ENCODE data around the gene SH2D3A. TPM values are rescaled to one million over a fixed set of nuclear protein-coding genes. Genes with fewer than 3 reads are reported as not detected.

SH2D3A gene
- total and polyA plus RNA-seq, 2 of the 8 experiments (the other 6 are each of a cell fraction or from before 2014, with no cell fraction given) = 14.5 to 22.1 TPM

DNA sequence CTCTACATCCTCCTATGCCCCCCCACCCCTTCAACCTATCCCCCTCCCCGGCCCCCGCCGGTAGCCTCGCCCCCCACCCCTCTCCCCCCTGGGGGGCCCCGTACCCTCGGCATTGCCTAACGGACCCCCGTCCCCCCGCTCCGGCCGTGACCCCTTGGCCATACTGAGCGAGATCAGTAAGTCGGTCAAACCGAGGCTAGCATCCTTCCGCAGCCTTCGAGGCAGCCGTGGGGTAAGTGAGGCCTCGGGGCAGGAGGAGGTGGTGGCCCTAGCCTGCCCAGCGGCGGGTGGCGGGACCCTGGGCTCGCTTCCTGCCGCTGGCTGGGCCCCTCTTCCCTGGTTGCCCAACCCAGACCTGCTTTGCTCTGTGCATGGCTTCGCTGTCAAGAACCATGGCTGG is 21.3 kb downstream of the SH2D3A start:
- Histone ChIP-seq H3K4ac (replicated peaks; ENCODE audit: insufficient read length, low read depth, low read length) (no peak overlapping the region), H4K91ac (replicated peaks; ENCODE audit: insufficient read length, low read length) (no peak overlapping the region), H3K4me2 (ENCODE audit: insufficient read depth in 1 of 2, low read depth in 2 of 2, low read length in 2 of 2) (no peak overlapping the region), H3K9me3 (ENCODE audit: insufficient read depth in 2 of 2, low read depth in 1 of 2, low read length in 1 of 2) (no peaks in the 10 kb centered on the region), H2AFZ (ENCODE audit: low read length) (no peak overlapping the region), H2BK5ac (ENCODE audit: low read depth, low read length) (no peak overlapping the region), H3K79me1 (ENCODE audit: low read depth, low read length) (peaks cover 2% of the 10 kb centered on the region), H3K9ac (replicated peaks in 1 of 4; ENCODE audit: extremely low read depth in 1 of 4, low read depth in 3 of 4, low read length in 3 of 4) (no peak overlapping the region), H3K56ac (replicated peaks; ENCODE audit: insufficient read length, low read depth, low read length) (no peak overlapping the region), H3K23ac (ENCODE audit: insufficient read length) (no peak overlapping the region), H2BK20ac (ENCODE audit: low read length) (no peak overlapping the region), H3K4me3 (ENCODE audit: extremely low read depth in 1 of 4, insufficient read depth in 2 of 4, low read depth in 3 of 4, low read length in 4 of 4) (no peak overlapping the region), H4K8ac (ENCODE audit: extremely low read depth, insufficient read depth, low read length) (no peak overlapping the region), H2AK5ac (ENCODE audit: low read depth, low read length) (no peak overlapping the region), H4K5ac (ENCODE audit: insufficient read length, low read depth, low read length) (no peak overlapping the region), H3K14ac (ENCODE audit: insufficient read length) (no peak overlapping the region), H4K20me1 (replicated peaks in 1 of 2; ENCODE audit: control insufficient read depth in 1 of 2, insufficient read depth in 2 of 2, low read length in 2 of 2) (peaks cover 0 to 6% of the 10 kb centered on the region in 2 experiments), H3K27ac (ENCODE audit: low read depth, low read length) (no peak overlapping the region), H2BK120ac (replicated peaks; ENCODE audit: low read depth, low read length) (no peak overlapping the region), H3K27me3 (replicated peaks in 1 of 4; ENCODE audit: control insufficient read depth in 3 of 4, extremely low read depth in 1 of 4, insufficient read depth in 3 of 4, low read length in 3 of 4) (no peaks in the 10 kb centered on the region), H2BK12ac (ENCODE audit: low read depth, low read length) (no peak overlapping the region), H3K23me2 (ENCODE audit: low read depth, low read length) (peaks cover under 1% of the 10 kb centered on the region; the same call in 1 of the 2 replicates), H2BK15ac (ENCODE audit: low read length) (no peak overlapping the region), H3K4me1 (replicated peaks in 1 of 4; ENCODE audit: control insufficient read depth in 3 of 4, insufficient read depth in 4 of 4, low read length in 3 of 4) (peaks cover 0 to 16% (median 11%) of the 10 kb centered on the region in 4 experiments; a peak in 5 of 7 replicates), H3K18ac (ENCODE audit: extremely low read depth, low read length) (no peak overlapping the region), H3K79me2 (ENCODE audit: control insufficient read depth in 1 of 2, insufficient read depth in 2 of 2, low read length in 2 of 2) (peaks cover 0 to 11% of the 10 kb centered on the region in 2 experiments; a peak in 1 of 4 replicates), H3K36me3 (ENCODE audit: control insufficient read depth in 2 of 4, insufficient read depth in 4 of 4, low read length in 3 of 4) (peaks cover 31 to 85% (median 52%) of the 10 kb centered on the region in 4 experiments)
- ChIA-PET POLR2A (ENCODE audit: partially characterized antibody) (interaction anchor here (1.4 kb wide), 1 partner anchor 18 kb away, joined by 4 read pairs; no protein-coding TSS in a partner anchor), CTCF (ENCODE audit: partially characterized antibody) (no interaction called here)
- 92% methylated on average over 4 of the region's 24 CpGs; no CpG with 5 or more reads in 1 of the 2 experiments for WGBS, 2 experiments (ENCODE audit: extremely low coverage in 1 of 2, insufficient coverage in 1 of 2, insufficient read length in 1 of 2, insufficient replicate concordance in 2 of 2, low coverage in 1 of 2, low lambda C conversion rate in 2 of 2, missing lambda C conversion rate in 1 of 2)
- no peak for FAIRE-seq
- no peak for TF ChIP-seq CBX5 (IDR thresholded peaks at IDR 0.05; ENCODE audit: low read depth, low read length)
- no peak for TF ChIP-seq GTF2F1 (IDR thresholded peaks at IDR 0.05; ENCODE audit: borderline replicate concordance, low read depth, low read length)
- no peak for TF ChIP-seq JUN (IDR thresholded peaks at IDR 0.05; ENCODE audit: low read depth, low read length)
- TF ChIP-seq BCL11A (IDR thresholded peaks at IDR 0.05; ENCODE audit: low read depth in 2 of 2, low read length in 2 of 2) = no peak
- TF ChIP-seq, protein P1, sequence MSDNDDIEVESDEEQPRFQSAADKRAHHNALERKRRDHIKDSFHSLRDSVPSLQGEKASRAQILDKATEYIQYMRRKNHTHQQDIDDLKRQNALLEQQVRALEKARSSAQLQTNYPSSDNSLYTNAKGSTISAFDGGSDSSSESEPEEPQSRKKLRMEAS (IDR thresholded peaks at IDR 0.05) = no peak
- TF ChIP-seq TAF7 (optimal IDR thresholded peaks at IDR 0.05; ENCODE audit: borderline replicate concordance, low read depth, low read length) = no peak
- no peak for DNase-seq (ENCODE audit: low read depth in 1 of 2, low spot score in 2 of 2)

All from H1 (cell line).